Heart right ventricle (tissue), 16 donors: ENCODE results near the gene RIT1. TPM values are rescaled to one million over a fixed set of nuclear protein-coding genes. Genes with fewer than 3 reads are reported as not detected.
A peak's percentile ranks its signal among the peaks of the same experiment; 100 is the strongest.

ENCODE experiments used
- ATAC-seq, 8 donors: fragments of 200-7000 bp; cut with Tn5 transposase; one replicate each; pipeline ENCODE4 v1.9.1; 2020; ENCODE audit warnings: mild to moderate bottlenecking in 8 of 8, moderate library complexity in 8 of 8, moderate number of reproducible peaks in 1 of 8
- DNase-seq, 2 donors: peaks; one replicate each; pipeline ENCODE4 v3.0.0-alpha.2; 2020
- H3K27ac ChIP-seq, 10 donors: fragments of 200-600 bp; sonication (generic) in 2 of 10; one replicate each; pipeline versions ENCODE4 v1.5.0 to v1.8.0; 2020 to 2022; ENCODE audit warnings: mild to moderate bottlenecking in 3 of 10
- H3K27me3 ChIP-seq, 7 donors: fragments of 200-600 bp; one replicate each; pipeline ENCODE4 v1.8.0; 2021 to 2022; ENCODE audit warnings: mild to moderate bottlenecking in 2 of 7
- H3K36me3 ChIP-seq, 9 donors: fragments of 200-600 bp; sonication (generic) in 1 of 9; one replicate each; pipeline versions ENCODE4 v1.5.0 to v1.8.0; 2020 to 2022; ENCODE audit warnings: mild to moderate bottlenecking in 2 of 9
- H3K4me1 ChIP-seq, 9 donors: fragments of 200-600 bp; sonication (generic) in 1 of 9; one replicate each; pipeline versions ENCODE4 v1.5.0 to v1.8.0; 2020 to 2022; ENCODE audit warnings: mild to moderate bottlenecking in 4 of 9
- H3K4me3 ChIP-seq, 10 donors: fragments of 200-600 bp; sonication (generic) in 2 of 10; one replicate each; pipeline versions ENCODE4 v1.5.0 to v1.8.0; 2020 to 2022; ENCODE audit warnings: mild to moderate bottlenecking in 7 of 10, moderate library complexity in 2 of 10
- H3K9me3 ChIP-seq, 11 donors: fragments of 200-600 bp in 10 of 11; sonication (generic) in 2 of 11; one replicate each; pipeline versions ENCODE4 v1.5.0 to v1.8.0; 2013 to 2022; ENCODE audit warnings: mild to moderate bottlenecking in 2 of 11, control low read depth in 1 of 11, moderate library complexity in 1 of 11
- CTCF ChIP-seq, 9 donors: fragments of 200-600 bp; sonication (generic) in 2 of 9; IDR thresholded peaks; one replicate each; pipeline versions ENCODE4 v1.5.0 to v1.8.0; 2021 to 2022; ENCODE audit warnings: antibody characterized with exemption in 9 of 9, mild to moderate bottlenecking in 5 of 9, moderate library complexity in 1 of 9
- WGBS, 2 donors: extraction: QIAGEN DNeasy Blood & Tissue Kit; methylation state at CpG; one replicate each; pipeline ENCODE4 v1.1.7; 2013; ENCODE audit warnings: inconsistent platforms in 1 of 2; 5-methylcytosine and 5-hydroxymethylcytosine counted together
- intact Hi-C, 10 donors: fragments of 100-400 bp; cut with DNase I; formaldehyde crosslinking; loops; one replicate each; pipeline versions ENCODE4 v1.11.1 to v1.14.2; 2022
- polyA plus RNA-seq, 2 donors: library from polyadenylated mRNA; stranded (reverse); fragments of 200-250 nt; gene quantifications; one replicate each; pipeline ENCODE4 v1.2.3, GENCODE V29; 2013
- total RNA-seq, 10 donors: library from RNA; stranded (reverse); fragmentation: NEBNext Ultra II Directional in 3 of 10; extraction: Animal tissue kit (Norgen Biotek cat#: 25700) in 3 of 10; gene quantifications; one replicate each; pipeline versions ENCODE4 v1.2.1 to v1.2.4, GENCODE V29; 2021 to 2023
- donor health status: Arrhythmogenic right ventricular cardiomyopathy.
- donor health status: ischemic (EF 13 %, LVEDD 7.1; RV severe dilation, severe dysfunction).
- donor health status: healthy with polysubstance abuse.
- donor health status: DM: no; HTN: yes; CAD: no.
- donor health status: DM: no; HTN: no; CAD: no.
- donor health status: ischemic (EF 25% LVEDD 6.9; RV normal size, moderate dysfunction).
- donor health status: ischemic (EF 25% LVEDD 5.7; RV mildly dilated, moderate dysfunction).
- donor health status: healthy.
- donor health status: DM: yes; HTN: yes; CAD: no.
- donor health status: Ischemic cardiomyopathy.
- donor health status: ischemic (EF 35%, LVEDD 5.7; RV mildly dilated, moderate dysfunction).
- donor health status: nonischemic (EF 11% LVEDD 7.7; RV severe dilation, severe dysfunction).
- donor health status: DM: yes; HTN: yes; CAD: no.
- donor health status: PGD.
- donor health status: ischemic (EF 29% LVEDD 5.4; RV normal size, mild dysfunction).
- donor health status: nonischemic (EF 23%, LVEDD 6.1; RV moderate dilation, normal function).

Gene RIT1
- total and polyA plus RNA-seq, 12 donors = 11.5 to 32.3 (median 20.7) TPM

- ATAC-seq (no peak), DNase-seq (no peak)
- no peak for TF ChIP-seq CTCF (IDR thresholded peaks at IDR 0.05)
- H3K4me1 ChIP-seq = peaks cover 5 to 23% (median 14%) of the 10 kb centered on the region in 9 donors
- H3K36me3 ChIP-seq = peaks cover 0 to 50% (median 0%) of the 10 kb centered on the region in 9 donors
- intact Hi-C loops = no loop called here
- no peak overlapping the region for H3K27ac ChIP-seq
- WGBS, 2 donors = 85 to 86% methylated on average over 9 of the region's 9 CpGs
- H3K9me3 ChIP-seq = no peaks in the 10 kb centered on the region
- H3K27me3 ChIP-seq = no peaks in the 10 kb centered on the region
- H3K4me3 ChIP-seq = no peak overlapping the region
Observed at GRCh38 chr1:155873860-155874259, 37.3 kb downstream of the RIT1 start.

- Histone ChIP-seq H3K9me3 (no peaks in the 10 kb centered on the region), H3K4me1 (peaks cover 5 to 23% (median 14%) of the 10 kb centered on the region in 9 donors), H3K4me3 (no peak overlapping the region), H3K27ac (peak overlapping the region in 1 of 10 donors; percentile 20), H3K27me3 (no peaks in the 10 kb centered on the region), H3K36me3 (peaks cover 0 to 57% (median 0%) of the 10 kb centered on the region in 9 donors)
- ATAC-seq = peak in 1 of 8 donors; percentile 16
- no peak for DNase-seq
- WGBS, 2 donors = 95% methylated on average over 5 of the region's 5 CpGs
- TF ChIP-seq CTCF (IDR thresholded peaks at IDR 0.05) = no peak
- intact Hi-C loops = no loop called here
Observed at GRCh38 chr1:155872527-155872926, 38.6 kb downstream of the RIT1 start.

DNA sequence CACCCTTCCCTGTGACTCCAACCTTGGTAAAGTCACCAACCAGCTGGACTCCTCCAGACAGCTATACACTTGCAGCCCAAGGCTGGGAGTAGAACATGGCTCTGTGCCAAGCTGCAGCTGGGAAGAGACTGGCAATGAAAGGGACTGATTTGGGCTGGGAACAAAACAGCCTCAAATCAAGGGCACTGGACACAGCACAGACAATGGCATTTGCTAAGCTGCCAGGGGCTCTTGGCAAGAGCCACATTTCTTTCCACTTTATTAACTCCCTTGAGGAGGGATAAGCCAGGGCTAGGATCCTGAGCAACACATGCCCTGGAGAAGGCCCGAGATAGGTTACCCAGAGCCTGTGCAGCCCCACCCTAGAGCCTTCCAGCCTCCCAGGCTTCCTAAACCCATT is 39.8 kb downstream of the RIT1 start:
- no peak overlapping the region for H3K4me3 ChIP-seq
- no peaks in the 10 kb centered on the region for H3K9me3 ChIP-seq
- ATAC-seq (peak; percentile 45 to 89 (median 76)), DNase-seq (peak; percentile 53 to 55)
- no peak for TF ChIP-seq CTCF (IDR thresholded peaks at IDR 0.05)
- no peaks in the 10 kb centered on the region for H3K27me3 ChIP-seq
- peak overlapping the region in 6 of 10 donors; percentile 6 to 62 (median 27) for H3K27ac ChIP-seq
- H3K36me3 ChIP-seq = peaks cover 0 to 60% (median 0%) of the 10 kb centered on the region in 9 donors
- 29 to 32% methylated on average over 1 of the region's 1 CpG for WGBS, 2 donors
- peaks cover 5 to 23% (median 14%) of the 10 kb centered on the region in 9 donors for H3K4me1 ChIP-seq
- intact Hi-C loops = no loop called here

DNA sequence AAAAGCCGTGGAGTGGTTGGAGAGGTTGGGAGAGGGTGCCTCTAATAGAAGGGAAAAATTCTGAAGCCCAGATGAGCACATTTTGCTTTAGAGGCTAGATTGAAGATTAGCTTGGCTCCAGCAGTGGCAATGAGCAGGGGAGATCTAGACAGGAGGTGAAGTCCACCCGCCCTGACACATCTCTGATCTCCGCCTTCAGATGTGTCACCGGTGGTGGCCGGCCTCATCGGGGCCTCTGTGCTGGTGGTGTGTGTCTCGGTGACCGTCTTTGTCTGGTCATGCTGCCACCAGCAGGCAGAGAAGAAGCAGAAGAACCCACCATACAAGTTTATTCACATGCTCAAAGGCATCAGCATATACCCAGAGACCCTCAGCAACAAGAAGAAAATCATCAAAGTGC is 43.4 kb downstream of the RIT1 start:
- intact Hi-C loops = no loop called here
- no peak overlapping the region for H3K27ac ChIP-seq
- WGBS, 2 donors = 92 to 96% methylated on average over 8 of the region's 8 CpGs
- TF ChIP-seq CTCF (IDR thresholded peaks at IDR 0.05) = no peak
- H3K27me3 ChIP-seq = no peaks in the 10 kb centered on the region
- no peak for ATAC-seq
- H3K4me3 ChIP-seq = no peak overlapping the region
- H3K4me1 ChIP-seq = peaks cover 5 to 23% (median 14%) of the 10 kb centered on the region in 9 donors
- no peak for DNase-seq
- peaks cover 0 to 42% (median 0%) of the 10 kb centered on the region in 9 donors for H3K36me3 ChIP-seq
- no peaks in the 10 kb centered on the region for H3K9me3 ChIP-seq
